C4-2B (cell line): Measurements from ENCODE around the gene RPTOR.

Experiments used
- H3K27ac ChIP-seq: fragments of 450-650 bp; 2 replicates; pipeline ENCODE4 v1.5.1; 2017
- CTCF ChIP-seq: fragments of 450-650 bp; conservative IDR thresholded peaks from 2 replicates; pipeline ENCODE4 v1.5.1; 2017; ENCODE audit warnings: mild to moderate bottlenecking
- ZFX ChIP-seq: fragments of 450-650 bp; IDR thresholded peaks from 2 replicates; pipeline ENCODE4 v1.6.1; 2017

RPTOR gene

GRCh38 chr17:80948976-80949450, 404.4 kb downstream of the RPTOR start:
- TF ChIP-seq ZFX (no peak), CTCF (no peak)
- no peak overlapping the region for H3K27ac ChIP-seq

- TF ChIP-seq CTCF (no peak), ZFX (no peak)
- no peak overlapping the region for H3K27ac ChIP-seq
Observed at GRCh38 chr17:80949451-80950421, 405.1 kb downstream of the RPTOR start.

- TF ChIP-seq CTCF (no peak), ZFX (no peak)
- H3K27ac ChIP-seq: no peak overlapping the region
Observed at GRCh38 chr17:80950466-80951120, 406.0 kb downstream of the RPTOR start.

- H3K27ac ChIP-seq: no peak overlapping the region
- no peak for TF ChIP-seq CTCF
- TF ChIP-seq ZFX: no peak
Observed at GRCh38 chr17:80951121-80952090, 406.8 kb downstream of the RPTOR start.

- TF ChIP-seq CTCF (no peak), ZFX (no peak)
- no peak overlapping the region for H3K27ac ChIP-seq
Observed at GRCh38 chr17:80952291-80952690, 407.7 kb downstream of the RPTOR start.

GRCh38 chr17:80953471-80954315, 409.1 kb downstream of the RPTOR start:
- H3K27ac ChIP-seq: no peak overlapping the region
- TF ChIP-seq CTCF (no peak), ZFX (no peak)
